Testis (tissue), 3 donors: ENCODE data around the gene ATP10A. TPM values are rescaled to one million over a fixed set of nuclear protein-coding genes. Genes with fewer than 3 reads are reported as not detected.

Experiments
- DNase-seq: peaks from one replicate; pipeline ENCODE4 v3.0.0-alpha.2; 2019
- H3K27ac ChIP-seq, 2 donors: fragments of 200-600 bp; sonication (generic); one replicate each; pipeline ENCODE4 v1.5.1; 2019
- H3K27me3 ChIP-seq: fragments of 200-600 bp; sonication (generic); one replicate; pipeline ENCODE4 v1.5.1; 2019
- H3K36me3 ChIP-seq: fragments of 200-600 bp; sonication (generic); one replicate; pipeline ENCODE4 v1.5.1; 2017; ENCODE audit warnings: low read depth; ENCODE audit errors: missing control alignments
- H3K4me1 ChIP-seq: fragments of 200-600 bp; sonication (generic); one replicate; pipeline ENCODE4 v1.5.1; 2019
- H3K4me3 ChIP-seq, 2 donors: fragments of 200-600 bp; sonication (generic); one replicate each; pipeline ENCODE4 v1.5.1; 2017 to 2019
- H3K9me3 ChIP-seq: fragments of 200-600 bp; sonication (generic); one replicate; pipeline ENCODE4 v1.5.1; 2017
- POLR2A ChIP-seq: fragments of 450-650 bp; IDR thresholded peaks from one replicate; pipeline ENCODE4 v1.6.1; 2017; ENCODE audit warnings: antibody characterized with exemption, mild to moderate bottlenecking, moderate library complexity
- WGBS, 2 donors: methylation state at CpG; one replicate each; pipeline ENCODE4 v1.1.5; 2018; 5-methylcytosine and 5-hydroxymethylcytosine counted together
- intact Hi-C: fragments of 100-400 bp; cut with DNase I; formaldehyde crosslinking; loops from one replicate; pipeline ENCODE4 v1.15.1; 2023; ENCODE audit warnings: low total_unique reads
- polyA plus RNA-seq: library from polyadenylated mRNA; stranded (reverse); fragments of 350-450 nt; fragmentation: Illumina TruSeq; extraction: RNeasy Lipid Tissue Mini Kit (QIAGEN cat#74804); gene quantifications from one replicate; pipeline ENCODE4 v1.2.3, GENCODE V29; 2014; ENCODE audit warnings: low read depth, low replicate concordance; ENCODE audit not compliant: insufficient read depth
- total RNA-seq, 2 donors: library from RNA; depleted of rRNA; stranded (reverse); fragments of >200 nt; gene quantifications; one replicate each; pipeline ENCODE4 v1.2.3, GENCODE V29; 2016
- TF ChIP-seq, protein P1 (sequence below), 3 experiments: fragments of 450-650 bp in 2 of 3; fragments of 200-600 bp in 1 of 3; sonication (generic) in 1 of 3; IDR thresholded peaks; one replicate each; pipeline ENCODE4 v1.5.1; 2016 to 2019; ENCODE audit warnings: antibody characterized with exemption in 3 of 3, mild to moderate bottlenecking in 2 of 3, moderate library complexity in 1 of 3

ATP10A gene
- total and polyA plus RNA-seq, 3 donors from 2014 or later, result 13.6 to 26.5 (median 22.8) TPM

DNA sequence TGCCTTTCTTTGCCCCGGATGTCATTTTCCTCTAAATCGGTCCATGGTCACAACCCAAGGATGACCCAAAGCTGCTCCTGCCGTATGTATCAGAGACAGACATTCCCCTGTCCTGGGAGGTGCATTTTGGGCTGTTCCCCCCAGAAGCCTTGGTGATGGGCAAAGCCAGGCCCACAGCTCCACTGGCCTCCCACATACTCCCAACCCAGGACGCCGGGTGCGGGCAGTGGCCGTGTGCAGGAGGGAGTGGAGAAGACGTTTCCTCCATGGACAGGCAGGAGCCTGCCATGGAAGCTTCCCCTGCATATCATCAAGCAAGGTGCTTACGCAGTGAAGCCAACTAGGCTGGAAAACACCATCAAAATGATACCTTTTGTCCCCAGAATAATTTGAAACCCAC, 175.0 kb downstream of the ATP10A start:
- no peaks in the 10 kb centered on the region for H3K36me3 ChIP-seq
- no peak for DNase-seq
- H3K9me3 ChIP-seq, result no peaks in the 10 kb centered on the region
- H3K4me1 ChIP-seq, result peaks cover 17% of the 10 kb centered on the region
- TF ChIP-seq, protein P1, sequence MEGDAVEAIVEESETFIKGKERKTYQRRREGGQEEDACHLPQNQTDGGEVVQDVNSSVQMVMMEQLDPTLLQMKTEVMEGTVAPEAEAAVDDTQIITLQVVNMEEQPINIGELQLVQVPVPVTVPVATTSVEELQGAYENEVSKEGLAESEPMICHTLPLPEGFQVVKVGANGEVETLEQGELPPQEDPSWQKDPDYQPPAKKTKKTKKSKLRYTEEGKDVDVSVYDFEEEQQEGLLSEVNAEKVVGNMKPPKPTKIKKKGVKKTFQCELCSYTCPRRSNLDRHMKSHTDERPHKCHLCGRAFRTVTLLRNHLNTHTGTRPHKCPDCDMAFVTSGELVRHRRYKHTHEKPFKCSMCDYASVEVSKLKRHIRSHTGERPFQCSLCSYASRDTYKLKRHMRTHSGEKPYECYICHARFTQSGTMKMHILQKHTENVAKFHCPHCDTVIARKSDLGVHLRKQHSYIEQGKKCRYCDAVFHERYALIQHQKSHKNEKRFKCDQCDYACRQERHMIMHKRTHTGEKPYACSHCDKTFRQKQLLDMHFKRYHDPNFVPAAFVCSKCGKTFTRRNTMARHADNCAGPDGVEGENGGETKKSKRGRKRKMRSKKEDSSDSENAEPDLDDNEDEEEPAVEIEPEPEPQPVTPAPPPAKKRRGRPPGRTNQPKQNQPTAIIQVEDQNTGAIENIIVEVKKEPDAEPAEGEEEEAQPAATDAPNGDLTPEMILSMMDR (IDR thresholded peaks at IDR 0.05), result no peak
- TF ChIP-seq POLR2A, result no peak
- 86 to 94% methylated on average over 9 of the region's 9 CpGs for WGBS, 2 donors
- H3K27me3 ChIP-seq, result no peaks in the 10 kb centered on the region
- no peak overlapping the region for H3K27ac ChIP-seq
- H3K4me3 ChIP-seq, result no peak overlapping the region
- intact Hi-C loops, result no loop called here

DNA sequence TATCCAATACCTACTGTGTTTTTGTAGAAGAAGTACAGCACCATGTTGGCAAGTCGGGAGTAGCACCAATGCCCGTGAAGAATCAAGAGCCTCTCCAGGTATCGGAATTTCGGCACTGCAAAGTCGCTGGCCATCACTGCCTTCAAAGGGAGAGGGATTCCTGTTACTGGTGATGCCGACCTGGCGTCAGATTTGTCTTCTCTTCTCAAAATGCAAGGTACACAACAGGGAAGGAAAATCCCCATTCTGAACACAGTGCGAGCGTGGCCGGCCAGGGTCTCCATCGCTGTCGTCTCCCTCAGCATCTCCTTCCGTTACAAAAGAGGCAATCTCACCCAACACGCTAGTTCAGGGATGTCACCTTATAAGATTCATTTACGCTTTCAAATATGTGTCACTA, 175.4 kb downstream of the ATP10A start:
- Histone ChIP-seq H3K4me1 (peaks cover 22% of the 10 kb centered on the region), H3K27me3 (no peaks in the 10 kb centered on the region), H3K27ac (no peak overlapping the region), H3K4me3 (no peak overlapping the region), H3K36me3 (no peaks in the 10 kb centered on the region), H3K9me3 (no peaks in the 10 kb centered on the region)
- no peak for DNase-seq
- no peak for TF ChIP-seq POLR2A
- TF ChIP-seq, protein P1 (IDR thresholded peaks at IDR 0.05), result no peak
- intact Hi-C loops, result no loop called here
- WGBS, 2 donors, result 91 to 96% methylated on average over 15 of the region's 15 CpGs

DNA sequence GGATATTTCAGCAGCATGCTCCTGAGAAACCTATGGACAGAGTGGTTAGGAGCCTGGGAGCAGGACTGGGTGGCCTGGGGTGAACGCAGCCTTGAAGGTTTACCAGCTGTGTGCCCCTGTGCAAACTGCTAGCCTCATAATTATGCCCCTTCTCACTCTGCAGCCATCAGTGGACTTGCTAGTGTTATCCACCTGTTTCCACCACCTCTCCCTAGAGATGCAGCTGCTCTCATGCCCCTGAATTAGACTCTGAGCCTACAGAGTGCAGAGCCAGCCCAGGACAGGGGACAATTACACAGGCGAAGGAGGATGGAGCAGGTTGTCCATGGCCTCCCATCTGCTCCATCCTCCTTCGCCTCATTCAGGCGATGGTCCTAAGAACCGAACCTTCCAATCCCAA, 175.9 kb downstream of the ATP10A start:
- H3K27ac ChIP-seq, result no peak overlapping the region
- peaks cover 26% of the 10 kb centered on the region for H3K4me1 ChIP-seq
- no peak overlapping the region for H3K4me3 ChIP-seq
- no peaks in the 10 kb centered on the region for H3K27me3 ChIP-seq
- no peaks in the 10 kb centered on the region for H3K9me3 ChIP-seq
- no peak for DNase-seq
- H3K36me3 ChIP-seq, result no peaks in the 10 kb centered on the region
- TF ChIP-seq, protein P1 (IDR thresholded peaks at IDR 0.05), result no peak
- no peak for TF ChIP-seq POLR2A
- 92 to 97% methylated on average over 5 of the region's 5 CpGs for WGBS, 2 donors
- intact Hi-C loops, result no loop called here

DNA sequence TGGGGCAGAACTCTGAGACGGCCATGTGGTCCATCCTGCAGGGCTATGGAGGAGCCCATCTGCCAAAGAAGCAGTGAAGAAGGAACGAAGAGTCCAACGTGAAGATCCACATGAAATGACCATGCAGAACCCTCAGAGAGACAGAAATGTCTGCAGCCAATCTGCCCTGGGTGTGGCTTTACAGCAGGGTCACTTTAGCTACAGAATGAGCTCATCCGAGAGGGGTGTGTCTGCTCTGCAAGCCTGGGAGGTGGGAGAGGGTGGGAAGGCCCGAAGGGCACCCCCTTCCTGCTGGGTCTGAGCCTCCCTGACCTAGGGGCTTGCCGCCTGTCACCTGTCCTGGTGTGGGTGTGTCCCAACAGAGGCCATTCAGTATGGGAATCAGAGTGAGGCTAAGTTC, 176.3 kb downstream of the ATP10A start:
- intact Hi-C loops, result no loop called here
- no peak for DNase-seq
- TF ChIP-seq POLR2A, result no peak
- TF ChIP-seq, protein P1 (IDR thresholded peaks at IDR 0.05), result no peak

More for the DNA sequence above, 176.3 kb downstream of the ATP10A start:
- WGBS, 2 donors, result 86% methylated on average over 6 of the region's 6 CpGs; no CpG with 5 or more reads in 1 of the 2 donors
- H3K9me3 ChIP-seq, result no peaks in the 10 kb centered on the region
- H3K4me3 ChIP-seq, result no peak overlapping the region
- H3K4me1 ChIP-seq, result peaks cover 29% of the 10 kb centered on the region
- no peak overlapping the region for H3K27ac ChIP-seq
- no peaks in the 10 kb centered on the region for H3K27me3 ChIP-seq
- H3K36me3 ChIP-seq, result no peaks in the 10 kb centered on the region
